OCI-LY7 (cell line): ENCODE data around the gene STARD7. TPM values are rescaled to one million over a fixed set of nuclear protein-coding genes. Genes with fewer than 3 reads are reported as not detected.

Source experiments
- BruUV-seq: library from RNA; stranded (reverse); fragments of 400-500 nt; replicated peaks from 2 replicates; lab custom pipeline; 2021; lab: Mats Ljungman, UMichigan
- CTCF ChIA-PET: fragments of 300-600 bp; sonication (Branson Sonifier 250); formaldehyde crosslinking; loops from one replicate; lab custom pipeline; 2022; ENCODE audit warnings: antibody characterized with exemption; ENCODE audit not compliant: unreplicated experiment; lab: Charles Lee
- POLR2A ChIA-PET: fragments of 300-600 bp; sonication (Branson Sonifier 250); formaldehyde crosslinking; loops from one replicate; lab custom pipeline; 2022; ENCODE audit warnings: antibody characterized with exemption; lab: Charles Lee
- DNase-seq: peaks from one replicate; pipeline ENCODE4 v3.0.0-alpha.2; 2015; ENCODE audit warnings: low spot score
- H2AFZ ChIP-seq: fragments of 200-600 bp; sonication (generic), shearing (Covaris generic); 2 replicates; pipeline ENCODE4 v1.6.1; 2014; ENCODE audit warnings: mild to moderate bottlenecking, antibody characterized with exemption, low read length, moderate library complexity
- H3K27ac ChIP-seq: fragments of 200-600 bp; sonication (generic); 2 replicates; pipeline ENCODE4 v1.5.1; 2014; ENCODE audit warnings: mixed run types, low read depth, mild to moderate bottlenecking, moderate library complexity, low read length, inconsistent platforms; ENCODE audit not compliant: poor library complexity, severe bottlenecking
- H3K36me3 ChIP-seq: fragments of 200-600 bp; sonication (generic); 2 replicates; pipeline ENCODE4 v1.6.1; 2014; ENCODE audit warnings: mild to moderate bottlenecking, antibody characterized with exemption, low read length, moderate library complexity, mixed read lengths; ENCODE audit not compliant: insufficient read depth
- H3K4me1 ChIP-seq: fragments of 200-600 bp; sonication (generic); 2 replicates; pipeline ENCODE4 v1.5.1; 2014; ENCODE audit warnings: mild to moderate bottlenecking, low read length; ENCODE audit not compliant: insufficient read depth, poor library complexity, severe bottlenecking
- H3K4me2 ChIP-seq: fragments of 200-600 bp; sonication (generic); 2 replicates; pipeline ENCODE4 v1.6.1; 2014; ENCODE audit warnings: mild to moderate bottlenecking, low read length
- H3K4me3 ChIP-seq: fragments of 200-600 bp; sonication (generic); 2 replicates; pipeline ENCODE4 v1.5.1; 2014; ENCODE audit warnings: mild to moderate bottlenecking, low read depth, low read length; ENCODE audit not compliant: poor library complexity, severe bottlenecking
- H3K79me2 ChIP-seq: fragments of 200-600 bp; sonication (generic); 2 replicates; pipeline ENCODE4 v1.6.1; 2016; ENCODE audit warnings: low read depth, mild to moderate bottlenecking, low read length, moderate library complexity, mixed read lengths; ENCODE audit not compliant: insufficient read depth
- H3K9me2 ChIP-seq: fragments of 200-600 bp; sonication (generic); 2 replicates; pipeline ENCODE4 v1.6.1; 2016; ENCODE audit warnings: mild to moderate bottlenecking, low read length, mixed read lengths; ENCODE audit not compliant: insufficient read depth
- H3K9me3 ChIP-seq: fragments of 200-600 bp; sonication (generic); 2 replicates; pipeline ENCODE4 v1.6.1; 2014; ENCODE audit warnings: mild to moderate bottlenecking, mixed run types, low read length, mixed read lengths
- H4K20me1 ChIP-seq: fragments of 200-600 bp; sonication (generic); 2 replicates; pipeline ENCODE4 v1.6.1; 2014; ENCODE audit warnings: mild to moderate bottlenecking, antibody characterized with exemption, low read length, moderate library complexity, mixed read lengths; ENCODE audit not compliant: insufficient read depth
- EZH2phosphoT487 ChIP-seq: fragments of 200-600 bp; sonication (generic); IDR thresholded peaks from 2 replicates; pipeline ENCODE4 v1.6.1; 2018; ENCODE audit warnings: low read depth, borderline replicate concordance, mild to moderate bottlenecking, mixed run types, antibody characterized with exemption, low read length, moderate library complexity, mixed read lengths
- intact Hi-C: fragments of 100-400 bp; cut with micrococcal nuclease; formaldehyde crosslinking; loops from one replicate; pipeline ENCODE4 v1.10.0; 2022; ENCODE audit not compliant: unreplicated experiment
- total RNA-seq, 2 experiments: library from RNA; depleted of rRNA in 1 of 2; stranded (reverse); fragments of >200 nt in 1 of 2; shearing (Covaris generic) in 1 of 2; gene quantifications; 2 replicates each; pipeline ENCODE4 v1.2.3, GENCODE V29; 2014 to 2022
- TF ChIP-seq, protein P1 (sequence below): fragments of 200-600 bp; sonication (generic); conservative IDR thresholded peaks from 2 replicates; pipeline ENCODE4 v1.5.1; 2014; ENCODE audit warnings: mild to moderate bottlenecking, antibody characterized with exemption, low read length, moderate library complexity, mixed read lengths

The STARD7 gene
- total RNA-seq, 2 experiments from 2014 or later, result 206 to 239 TPM

- Histone ChIP-seq H2AFZ (no peak overlapping the region), H3K79me2 (no peaks in the 10 kb centered on the region), H3K4me2 (no peak overlapping the region), H4K20me1 (no peaks in the 10 kb centered on the region), H3K9me2 (no peaks in the 10 kb centered on the region), H3K27ac (no peak overlapping the region), H3K36me3 (no peaks in the 10 kb centered on the region), H3K9me3 (no peaks in the 10 kb centered on the region), H3K4me3 (no peak overlapping the region), H3K4me1 (peaks cover 6% of the 10 kb centered on the region)
- ChIA-PET POLR2A (no interaction called here), CTCF (no interaction called here)
- intact Hi-C loops, result no loop called here
- BruUV-seq, result no TSS peak
- no peak for DNase-seq
- TF ChIP-seq, protein P1, sequence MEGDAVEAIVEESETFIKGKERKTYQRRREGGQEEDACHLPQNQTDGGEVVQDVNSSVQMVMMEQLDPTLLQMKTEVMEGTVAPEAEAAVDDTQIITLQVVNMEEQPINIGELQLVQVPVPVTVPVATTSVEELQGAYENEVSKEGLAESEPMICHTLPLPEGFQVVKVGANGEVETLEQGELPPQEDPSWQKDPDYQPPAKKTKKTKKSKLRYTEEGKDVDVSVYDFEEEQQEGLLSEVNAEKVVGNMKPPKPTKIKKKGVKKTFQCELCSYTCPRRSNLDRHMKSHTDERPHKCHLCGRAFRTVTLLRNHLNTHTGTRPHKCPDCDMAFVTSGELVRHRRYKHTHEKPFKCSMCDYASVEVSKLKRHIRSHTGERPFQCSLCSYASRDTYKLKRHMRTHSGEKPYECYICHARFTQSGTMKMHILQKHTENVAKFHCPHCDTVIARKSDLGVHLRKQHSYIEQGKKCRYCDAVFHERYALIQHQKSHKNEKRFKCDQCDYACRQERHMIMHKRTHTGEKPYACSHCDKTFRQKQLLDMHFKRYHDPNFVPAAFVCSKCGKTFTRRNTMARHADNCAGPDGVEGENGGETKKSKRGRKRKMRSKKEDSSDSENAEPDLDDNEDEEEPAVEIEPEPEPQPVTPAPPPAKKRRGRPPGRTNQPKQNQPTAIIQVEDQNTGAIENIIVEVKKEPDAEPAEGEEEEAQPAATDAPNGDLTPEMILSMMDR, result no peak
- no peak for TF ChIP-seq EZH2phosphoT487
Observed at GRCh38 chr2:96135621-96136020, 73.0 kb downstream of the STARD7 start.

- H3K4me2 ChIP-seq, result no peak overlapping the region
- CTCF ChIA-PET, result no interaction called here
- no peak overlapping the region for H2AFZ ChIP-seq
- intact Hi-C loops, result no loop called here
- no peak overlapping the region for H3K4me3 ChIP-seq
- H3K36me3 ChIP-seq, result no peaks in the 10 kb centered on the region
- DNase-seq, result no peak
- BruUV-seq, result no TSS peak
- POLR2A ChIA-PET, result no interaction called here
- no peaks in the 10 kb centered on the region for H3K9me2 ChIP-seq
- H3K4me1 ChIP-seq, result peaks cover 6% of the 10 kb centered on the region
- TF ChIP-seq, protein P1, result no peak
- no peak for TF ChIP-seq EZH2phosphoT487
- no peaks in the 10 kb centered on the region for H3K9me3 ChIP-seq
- no peaks in the 10 kb centered on the region for H4K20me1 ChIP-seq
- no peak overlapping the region for H3K27ac ChIP-seq
- no peaks in the 10 kb centered on the region for H3K79me2 ChIP-seq
Observed at GRCh38 chr2:96135171-96135570, 73.5 kb downstream of the STARD7 start.

Other genes with a start within 250 kb of the STARD7 start
- 99.2 and 112 TPM in 2 replicates for gene ANKRD36C, start 217.0 kb downstream of the STARD7 start, total RNA-seq (2014; rRNA removed; shearing (Covaris generic))
- 87.8 and 93.4 TPM in 2 replicates for gene ANKRD36C, start 217.0 kb downstream of the STARD7 start, total RNA-seq (2022)
- not detected in 2 replicates for gene GPAT2, start 173.9 kb downstream of the STARD7 start, total RNA-seq (2014; rRNA removed; shearing (Covaris generic))
- not detected in 2 replicates for gene GPAT2, start 173.9 kb downstream of the STARD7 start, total RNA-seq (2022)
- 0.06 TPM in 1 of 2 replicates, not detected in the other for gene ADRA2B, start 92.3 kb downstream of the STARD7 start, total RNA-seq (2014; rRNA removed; shearing (Covaris generic))
- gene ADRA2B, start 92.3 kb downstream of the STARD7 start, total RNA-seq (2022), result 0.11 TPM in 1 of 2 replicates, not detected in the other
- 0.46 TPM in 1 of 2 replicates, not detected in the other for gene ASTL, start 70.3 kb downstream of the STARD7 start, total RNA-seq (2014; rRNA removed; shearing (Covaris generic))
- gene ASTL, start 70.3 kb downstream of the STARD7 start, total RNA-seq (2022), result 0.49 TPM in 1 of 2 replicates, not detected in the other
- gene DUSP2, start 63.4 kb downstream of the STARD7 start, total RNA-seq (2014; rRNA removed; shearing (Covaris generic)), result 94.7 and 110 TPM in 2 replicates
- 31.2 and 37.3 TPM in 2 replicates for gene DUSP2, start 63.4 kb downstream of the STARD7 start, total RNA-seq (2022)
- gene TMEM127, start 57.2 kb upstream of the STARD7 start, total RNA-seq (2014; rRNA removed; shearing (Covaris generic)), result 12.0 and 12.1 TPM in 2 replicates
- gene TMEM127, start 57.2 kb upstream of the STARD7 start, total RNA-seq (2022), result 20.4 and 21.1 TPM in 2 replicates
- gene CIAO1, start 57.4 kb upstream of the STARD7 start, total RNA-seq (2014; rRNA removed; shearing (Covaris generic)), result 89.8 and 128 TPM in 2 replicates
- 85.2 and 89.6 TPM in 2 replicates for gene CIAO1, start 57.4 kb upstream of the STARD7 start, total RNA-seq (2022)
- 76.0 and 79.3 TPM in 2 replicates for gene SNRNP200, start 96.7 kb upstream of the STARD7 start, total RNA-seq (2014; rRNA removed; shearing (Covaris generic))
- gene SNRNP200, start 96.7 kb upstream of the STARD7 start, total RNA-seq (2022), result 213 and 216 TPM in 2 replicates
- gene ITPRIPL1, start 116.5 kb upstream of the STARD7 start, total RNA-seq (2014; rRNA removed; shearing (Covaris generic)), result 13.5 and 15.5 TPM in 2 replicates
- gene ITPRIPL1, start 116.5 kb upstream of the STARD7 start, total RNA-seq (2022), result 7.1 and 8.1 TPM in 2 replicates
- 94.7 and 108 TPM in 2 replicates for gene NCAPH, start 126.9 kb upstream of the STARD7 start, total RNA-seq (2014; rRNA removed; shearing (Covaris generic))
- gene NCAPH, start 126.9 kb upstream of the STARD7 start, total RNA-seq (2022), result 85.8 and 91.3 TPM in 2 replicates